ENCODE data around the gene MED12L. TPM values are rescaled to one million over a fixed set of nuclear protein-coding genes. Genes with fewer than 3 reads are reported as not detected.

Gene MED12L
- total and polyA plus RNA-seq, 10 of the 15 experiments (the other 5 are each of a cell fraction or from before 2014, with no cell fraction given): 0.01 to 0.06 (median 0.03) TPM; not detected in 2

DNA sequence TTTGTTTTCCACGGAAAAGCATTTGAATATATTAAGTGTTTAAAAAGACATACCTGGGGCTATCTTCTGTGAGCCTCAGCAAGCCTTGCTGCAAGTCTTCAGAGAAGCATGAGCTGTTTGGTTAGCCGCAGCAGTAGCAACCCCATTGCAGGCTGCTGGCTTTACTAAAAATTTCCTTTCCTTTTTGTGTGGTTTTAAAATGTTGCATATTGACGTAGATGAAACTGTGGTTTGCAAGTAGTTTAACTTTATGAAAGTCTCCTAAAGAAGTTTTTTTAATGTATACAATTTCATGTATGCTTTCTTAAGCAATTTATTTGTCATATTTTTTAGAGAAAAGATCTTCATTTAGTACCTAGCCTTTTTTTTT is 117.6 kb downstream of the MED12L start, which contains the start of gene GPR171 (continued):
- TF ChIP-seq, protein P1, sequence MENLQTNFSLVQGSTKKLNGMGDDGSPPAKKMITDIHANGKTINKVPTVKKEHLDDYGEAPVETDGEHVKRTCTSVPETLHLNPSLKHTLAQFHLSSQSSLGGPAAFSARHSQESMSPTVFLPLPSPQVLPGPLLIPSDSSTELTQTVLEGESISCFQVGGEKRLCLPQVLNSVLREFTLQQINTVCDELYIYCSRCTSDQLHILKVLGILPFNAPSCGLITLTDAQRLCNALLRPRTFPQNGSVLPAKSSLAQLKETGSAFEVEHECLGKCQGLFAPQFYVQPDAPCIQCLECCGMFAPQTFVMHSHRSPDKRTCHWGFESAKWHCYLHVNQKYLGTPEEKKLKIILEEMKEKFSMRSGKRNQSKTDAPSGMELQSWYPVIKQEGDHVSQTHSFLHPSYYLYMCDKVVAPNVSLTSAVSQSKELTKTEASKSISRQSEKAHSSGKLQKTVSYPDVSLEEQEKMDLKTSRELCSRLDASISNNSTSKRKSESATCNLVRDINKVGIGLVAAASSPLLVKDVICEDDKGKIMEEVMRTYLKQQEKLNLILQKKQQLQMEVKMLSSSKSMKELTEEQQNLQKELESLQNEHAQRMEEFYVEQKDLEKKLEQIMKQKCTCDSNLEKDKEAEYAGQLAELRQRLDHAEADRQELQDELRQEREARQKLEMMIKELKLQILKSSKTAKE (IDR thresholded peaks at IDR 0.05; ENCODE audit: low read depth, poor library complexity, severe bottlenecking): peak; percentile 52
- TF ChIP-seq WRNIP1 (IDR thresholded peaks at IDR 0.05; ENCODE audit: borderline replicate concordance, low read depth, low read length) (no peak), PAX5 (IDR thresholded peaks at IDR 0.05; ENCODE audit: borderline replicate concordance, low read depth, low read length) (0 out of 2 replicates have a peak, but pooled peaks have one; percentile 37), CHD4 (IDR thresholded peaks at IDR 0.05) (no peak), SRF (IDR thresholded peaks at IDR 0.05; ENCODE audit: low read depth in 2 of 2, low read length in 2 of 2) (no peak), CREB1 (IDR thresholded peaks at IDR 0.05; ENCODE audit: low read depth) (peak; percentile 32; the same call in 1 of the 2 replicates), NRF1 (conservative IDR thresholded peaks at IDR 0.05; ENCODE audit: low read depth, low read length) (no peak), MEF2A (IDR thresholded peaks at IDR 0.05; ENCODE audit: insufficient read depth, low read depth, low read length) (0 out of 2 replicates have a peak, but pooled peaks have one; percentile 44), CBFB (IDR thresholded peaks at IDR 0.05; ENCODE audit: low read depth) (0 out of 2 replicates have a peak, but pooled peaks have one; percentile 27), RUNX3 (IDR thresholded peaks at IDR 0.05; ENCODE audit: low read length) (peak; percentile 88), MTA2 (IDR thresholded peaks at IDR 0.05; ENCODE audit: low read depth) (peak; percentile 77), BCL11A (IDR thresholded peaks at IDR 0.05; ENCODE audit: low read depth, low read length) (peak; percentile 45; the same call in 1 of the 2 replicates), TAF1 (IDR thresholded peaks at IDR 0.05; ENCODE audit: borderline replicate concordance, low read depth, low read length) (no peak), IKZF2 (IDR thresholded peaks at IDR 0.05) (peak; percentile 42 to 78; a peak in 3 of 4 replicates)
- TF ChIP-seq, protein P2, sequence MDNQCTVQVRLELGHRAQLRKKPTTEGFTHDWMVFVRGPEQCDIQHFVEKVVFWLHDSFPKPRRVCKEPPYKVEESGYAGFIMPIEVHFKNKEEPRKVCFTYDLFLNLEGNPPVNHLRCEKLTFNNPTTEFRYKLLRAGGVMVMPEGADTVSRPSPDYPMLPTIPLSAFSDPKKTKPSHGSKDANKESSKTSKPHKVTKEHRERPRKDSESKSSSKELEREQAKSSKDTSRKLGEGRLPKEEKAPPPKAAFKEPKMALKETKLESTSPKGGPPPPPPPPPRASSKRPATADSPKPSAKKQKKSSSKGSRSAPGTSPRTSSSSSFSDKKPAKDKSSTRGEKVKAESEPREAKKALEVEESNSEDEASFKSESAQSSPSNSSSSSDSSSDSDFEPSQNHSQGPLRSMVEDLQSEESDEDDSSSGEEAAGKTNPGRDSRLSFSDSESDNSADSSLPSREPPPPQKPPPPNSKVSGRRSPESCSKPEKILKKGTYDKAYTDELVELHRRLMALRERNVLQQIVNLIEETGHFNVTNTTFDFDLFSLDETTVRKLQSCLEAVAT (IDR thresholded peaks at IDR 0.05): 0 out of 2 replicates have a peak, but pooled peaks have one; percentile 46
- TF ChIP-seq, protein P3, sequence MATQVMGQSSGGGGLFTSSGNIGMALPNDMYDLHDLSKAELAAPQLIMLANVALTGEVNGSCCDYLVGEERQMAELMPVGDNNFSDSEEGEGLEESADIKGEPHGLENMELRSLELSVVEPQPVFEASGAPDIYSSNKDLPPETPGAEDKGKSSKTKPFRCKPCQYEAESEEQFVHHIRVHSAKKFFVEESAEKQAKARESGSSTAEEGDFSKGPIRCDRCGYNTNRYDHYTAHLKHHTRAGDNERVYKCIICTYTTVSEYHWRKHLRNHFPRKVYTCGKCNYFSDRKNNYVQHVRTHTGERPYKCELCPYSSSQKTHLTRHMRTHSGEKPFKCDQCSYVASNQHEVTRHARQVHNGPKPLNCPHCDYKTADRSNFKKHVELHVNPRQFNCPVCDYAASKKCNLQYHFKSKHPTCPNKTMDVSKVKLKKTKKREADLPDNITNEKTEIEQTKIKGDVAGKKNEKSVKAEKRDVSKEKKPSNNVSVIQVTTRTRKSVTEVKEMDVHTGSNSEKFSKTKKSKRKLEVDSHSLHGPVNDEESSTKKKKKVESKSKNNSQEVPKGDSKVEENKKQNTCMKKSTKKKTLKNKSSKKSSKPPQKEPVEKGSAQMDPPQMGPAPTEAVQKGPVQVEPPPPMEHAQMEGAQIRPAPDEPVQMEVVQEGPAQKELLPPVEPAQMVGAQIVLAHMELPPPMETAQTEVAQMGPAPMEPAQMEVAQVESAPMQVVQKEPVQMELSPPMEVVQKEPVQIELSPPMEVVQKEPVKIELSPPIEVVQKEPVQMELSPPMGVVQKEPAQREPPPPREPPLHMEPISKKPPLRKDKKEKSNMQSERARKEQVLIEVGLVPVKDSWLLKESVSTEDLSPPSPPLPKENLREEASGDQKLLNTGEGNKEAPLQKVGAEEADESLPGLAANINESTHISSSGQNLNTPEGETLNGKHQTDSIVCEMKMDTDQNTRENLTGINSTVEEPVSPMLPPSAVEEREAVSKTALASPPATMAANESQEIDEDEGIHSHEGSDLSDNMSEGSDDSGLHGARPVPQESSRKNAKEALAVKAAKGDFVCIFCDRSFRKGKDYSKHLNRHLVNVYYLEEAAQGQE (IDR thresholded peaks at IDR 0.05; ENCODE audit: low read depth, low read length): no peak

Measured in GM12878 (cell line).